Measurements from ENCODE around the gene KDM8. TPM values are rescaled to one million over a fixed set of nuclear protein-coding genes. Genes with fewer than 3 reads are reported as not detected.

KDM8 gene
- total and polyA plus RNA-seq, 9 of the 15 experiments (the other 6 are each of a cell fraction or from before 2014, with no cell fraction given): 0.61 to 9.1 (median 5.4) TPM

- intact Hi-C loops (cut with micrococcal nuclease) (no loop called here), in situ Hi-C loops (cut with MboI) (loop anchor here (5.0 kb wide), 1 partner anchor 66 kb away; no protein-coding TSS in a partner anchor)
- no peaks in the 10 kb centered on the region for H3K9me3 ChIP-seq (replicated peaks; ENCODE audit: control insufficient read depth, insufficient read depth, low read depth, low read length)
- no peak for FAIRE-seq
- H3K9me1 ChIP-seq (ENCODE audit: control insufficient read depth, insufficient read depth, low read length): no peaks in the 10 kb centered on the region
- POLR2A ChIA-PET: interaction anchor here (0.6 to 0.8 kb wide), 2 partner anchors 9 to 36 kb away, joined by 3 read pairs; no protein-coding TSS in a partner anchor
- CTCF ChIA-PET (ENCODE audit: low intra/inter-chr PET ratio): no interaction called here
- no peaks in the 10 kb centered on the region for H3K27me3 ChIP-seq (ENCODE audit: control insufficient read depth in 2 of 2, insufficient read depth in 2 of 2, low read length in 2 of 2)
- 0 out of 2 replicates have a peak, but pooled peaks cover 2% of the 10 kb centered on the region for H4K20me1 ChIP-seq (replicated peaks; ENCODE audit: control insufficient read depth, insufficient read depth, low read length)
- 0 out of 3 replicates have a peak, but pooled peaks cover 4% of the 10 kb centered on the region for H3K79me2 ChIP-seq (ENCODE audit: control insufficient read depth, insufficient read depth, low read length)
- H3K27ac ChIP-seq (ENCODE audit: extremely low read depth, low read depth, low read length): no peak overlapping the region
- no peak for DNase-seq (ENCODE audit: extremely low read depth in 1 of 4, low spot score in 3 of 4)
- TF ChIP-seq PML (IDR thresholded peaks at IDR 0.05; ENCODE audit: low read length) (no peak), ZNF511 (CRISPR knock-in tag; IDR thresholded peaks at IDR 0.05) (no peak), KDM4B (IDR thresholded peaks at IDR 0.05; ENCODE audit: borderline replicate concordance in 2 of 2, low read depth in 1 of 2) (no peak), RFX1 (IDR thresholded peaks at IDR 0.05) (no peak), ZNF717 (CRISPR knock-in tag; IDR thresholded peaks at IDR 0.05) (no peak), RBM25 (IDR thresholded peaks at IDR 0.05; ENCODE audit: low read depth, low read length, severe bottlenecking) (no peak), CCNT2 (IDR thresholded peaks at IDR 0.05; ENCODE audit: borderline replicate concordance, extremely low read depth, insufficient read length, low read depth, low read length) (no peak), ZNF76 (CRISPR knock-in tag; IDR thresholded peaks at IDR 0.05; ENCODE audit: borderline replicate concordance) (no peak), MEF2D (tag; conservative IDR thresholded peaks at IDR 0.05; ENCODE audit: low read depth) (no peak), MAFG (tag; conservative IDR thresholded peaks at IDR 0.05) (no peak), U2AF2 (optimal IDR thresholded peaks at IDR 0.05; ENCODE audit: low read depth, low read length) (no peak), POLR2B (IDR thresholded peaks at IDR 0.05; ENCODE audit: low read depth, partially characterized antibody) (no peak), ZFP30 (CRISPR knock-in tag; IDR thresholded peaks at IDR 0.05; ENCODE audit: borderline replicate concordance) (no peak), ELF2 (CRISPR knock-in tag; IDR thresholded peaks at IDR 0.05) (no peak)
- TF ChIP-seq, protein P1, sequence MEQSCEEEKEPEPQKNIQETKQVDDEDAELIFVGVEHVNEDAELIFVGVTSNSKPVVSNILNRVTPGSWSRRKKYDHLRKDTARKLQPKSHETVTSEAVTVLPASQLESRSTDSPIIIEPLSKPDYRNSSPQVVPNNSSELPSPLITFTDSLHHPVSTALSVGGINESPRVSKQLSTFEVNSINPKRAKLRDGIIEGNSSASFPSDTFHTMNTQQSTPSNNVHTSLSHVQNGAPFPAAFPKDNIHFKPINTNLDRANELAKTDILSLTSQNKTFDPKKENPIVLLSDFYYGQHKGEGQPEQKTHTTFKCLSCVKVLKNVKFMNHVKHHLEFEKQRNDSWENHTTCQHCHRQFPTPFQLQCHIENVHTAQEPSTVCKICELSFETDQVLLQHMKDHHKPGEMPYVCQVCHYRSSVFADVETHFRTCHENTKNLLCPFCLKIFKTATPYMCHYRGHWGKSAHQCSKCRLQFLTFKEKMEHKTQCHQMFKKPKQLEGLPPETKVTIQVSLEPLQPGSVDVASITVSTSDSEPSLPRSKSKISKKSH (CRISPR knock-in tag; IDR thresholded peaks at IDR 0.05): no peak
- TF ChIP-seq, protein P2, sequence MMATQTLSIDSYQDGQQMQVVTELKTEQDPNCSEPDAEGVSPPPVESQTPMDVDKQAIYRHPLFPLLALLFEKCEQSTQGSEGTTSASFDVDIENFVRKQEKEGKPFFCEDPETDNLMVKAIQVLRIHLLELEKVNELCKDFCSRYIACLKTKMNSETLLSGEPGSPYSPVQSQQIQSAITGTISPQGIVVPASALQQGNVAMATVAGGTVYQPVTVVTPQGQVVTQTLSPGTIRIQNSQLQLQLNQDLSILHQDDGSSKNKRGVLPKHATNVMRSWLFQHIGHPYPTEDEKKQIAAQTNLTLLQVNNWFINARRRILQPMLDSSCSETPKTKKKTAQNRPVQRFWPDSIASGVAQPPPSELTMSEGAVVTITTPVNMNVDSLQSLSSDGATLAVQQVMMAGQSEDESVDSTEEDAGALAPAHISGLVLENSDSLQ (IDR thresholded peaks at IDR 0.05): no peak
- H3K4me2 ChIP-seq (ENCODE audit: insufficient read depth, low read length): no peak overlapping the region
- H3K4me3 ChIP-seq: no peak overlapping the region
- no peak overlapping the region for H3K9ac ChIP-seq (ENCODE audit: insufficient read depth in 1 of 2, low read depth in 2 of 2, low read length in 2 of 2)
- BruUV-seq (replicated peaks): no TSS peak
- H3K4me1 ChIP-seq (replicated peaks in 1 of 2; ENCODE audit: control insufficient read depth in 2 of 2, insufficient read depth in 2 of 2, low read length in 2 of 2): peaks cover 24 to 55% of the 10 kb centered on the region in 2 experiments
- 95% methylated on average over 5 of the region's 6 CpGs for WGBS (ENCODE audit: insufficient coverage, low coverage, missing lambda C conversion rate)
- H3K36me3 ChIP-seq (ENCODE audit: control insufficient read depth, insufficient read depth, low read length): no peaks in the 10 kb centered on the region
- no peak for ATAC-seq
- no peak overlapping the region for H2AFZ ChIP-seq (ENCODE audit: low read depth, low read length)
These were observed 37.7 kb downstream of the KDM8 start for GRCh38 chr16:27240948-27241531.

Measured in K562 (cell line).